ENCODE data around the gene BICDL1. TPM values are rescaled to one million over a fixed set of nuclear protein-coding genes. Genes with fewer than 3 reads are reported as not detected.

BICDL1 gene
- total and polyA plus RNA-seq, 2 donors (not counting 3 experiments of a cell fraction or from before 2014, with no cell fraction given) = 0.19 TPM; not detected in 1

- Histone ChIP-seq H3K9me1 (replicated peaks; ENCODE audit: control insufficient read depth, extremely low read depth, insufficient read depth, low read length) (no peaks in the 10 kb centered on the region), H3K4me1 (ENCODE audit: control insufficient read depth, extremely low read depth, insufficient read depth, low read length) (peaks cover 6% of the 10 kb centered on the region), H4K20me1 (replicated peaks; ENCODE audit: control insufficient read depth, extremely low read depth, insufficient read depth, low read length) (no peaks in the 10 kb centered on the region), H3K4me3 (replicated peaks in 1 of 3; ENCODE audit: insufficient read depth in 1 of 3, low read depth in 1 of 3, low read length in 3 of 3) (no peak overlapping the region), H3K9me3 (replicated peaks; ENCODE audit: control insufficient read depth, insufficient read depth, low read length) (no peaks in the 10 kb centered on the region), H3K79me2 (ENCODE audit: control insufficient read depth, insufficient read depth, low read length) (no peaks in the 10 kb centered on the region), H3K27ac (ENCODE audit: insufficient read depth, low read depth, low read length) (no peak overlapping the region), H3K9ac (replicated peaks; ENCODE audit: extremely low read depth, insufficient read depth, low read length) (no peak overlapping the region), H2AFZ (ENCODE audit: low read depth, low read length) (no peak overlapping the region), H3K4me2 (ENCODE audit: insufficient read depth, low read length) (no peak overlapping the region), H3K36me3 (ENCODE audit: control insufficient read depth in 2 of 2, extremely low read depth in 1 of 2, insufficient read depth in 2 of 2, low read length in 2 of 2) (peaks cover 0 to 6% of the 10 kb centered on the region in 2 experiments), H3K27me3 (ENCODE audit: control insufficient read depth in 2 of 2, insufficient read depth in 2 of 2, low read length in 2 of 2) (no peaks in the 10 kb centered on the region)
- no peak for FAIRE-seq
- no TSS peak for BruUV-seq (replicated peaks)
- intact Hi-C loops (cut with micrococcal nuclease) = no loop called here
- dilution Hi-C loops (cut with MboI; ENCODE audit: extremely low pct_ligation_motif_present, low sequenced_read_pairs) = no loop called here
- CTCF ChIA-PET = no interaction called here
- TF ChIP-seq MYC (IDR thresholded peaks at IDR 0.05; ENCODE audit: low read depth, low read length) = no peak
- no peak for TF ChIP-seq GATA2 (IDR thresholded peaks at IDR 0.05; ENCODE audit: insufficient read depth, insufficient read length, low read depth, low read length)
- no peak for TF ChIP-seq POLR2A (IDR thresholded peaks at IDR 0.05; ENCODE audit: low read depth, low read length)
- TF ChIP-seq POLR2AphosphoS5 (IDR thresholded peaks at IDR 0.05; ENCODE audit: insufficient read depth, low read depth, low read length) = no peak
- TF ChIP-seq CTCF (IDR thresholded peaks at IDR 0.05; ENCODE audit: extremely low read depth in 1 of 2, insufficient read depth in 1 of 2, low read depth in 1 of 2, low read length in 2 of 2) = no peak
- TF ChIP-seq MAX (IDR thresholded peaks at IDR 0.05; ENCODE audit: insufficient read depth, insufficient read length) = no peak
- TF ChIP-seq EZH2 (IDR thresholded peaks at IDR 0.05; ENCODE audit: borderline replicate concordance, low read depth, low read length, severe bottlenecking) = no peak
- no peak for TF ChIP-seq JUN (IDR thresholded peaks at IDR 0.05; ENCODE audit: borderline replicate concordance, insufficient read depth, insufficient read length, low read depth)
- no peak for TF ChIP-seq FOS (IDR thresholded peaks at IDR 0.05; ENCODE audit: borderline replicate concordance, insufficient read depth, low read length)
- DNase-seq (ENCODE audit: low read depth, low spot score) = no peak
- POLR2A ChIA-PET = no interaction called here
These were observed 100.8 kb downstream of the BICDL1 start for GRCh38 chr12:120089796-120090195.

Data from endothelial cell of umbilical vein (primary cell).